ENCODE measurements around the gene CMTM3. TPM values are rescaled to one million over a fixed set of nuclear protein-coding genes. Genes with fewer than 3 reads are reported as not detected.

The CMTM3 gene
- total RNA-seq, 1 experiment from 2014 or later: 25.5 TPM

DNA sequence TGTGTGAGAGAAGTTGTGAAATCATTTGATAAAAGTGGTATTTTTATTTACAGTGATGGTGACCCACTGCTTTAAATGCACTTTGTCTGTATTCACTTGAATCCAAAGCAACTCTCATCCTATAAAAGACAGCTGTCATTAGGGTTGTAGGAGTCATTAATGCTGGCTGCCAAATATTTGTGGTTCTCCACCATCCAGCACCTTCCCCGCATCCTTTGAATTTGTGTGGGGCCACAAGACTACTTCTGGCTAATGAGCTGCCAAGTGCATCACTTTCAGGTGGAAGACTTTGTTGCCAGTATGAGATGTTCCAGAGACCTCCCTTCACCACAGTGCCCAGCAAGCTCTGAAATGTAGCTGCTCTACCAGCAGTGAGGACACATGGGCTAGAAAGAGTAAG is 43.4 kb downstream of the CMTM3 start:
- POLR2A ChIA-PET: no interaction called here
- Histone ChIP-seq H3K27me3 (replicated peaks; ENCODE audit: control insufficient read depth, insufficient read depth, low read length) (no peaks in the 10 kb centered on the region), H3K36me3 (ENCODE audit: control insufficient read depth, insufficient read depth, low read length) (no peaks in the 10 kb centered on the region), H3K9me3 (no peaks in the 10 kb centered on the region), H3K4me3 (ENCODE audit: low read depth, low read length) (no peak overlapping the region), H3K4me1 (peaks cover 19% of the 10 kb centered on the region; the same call in 1 of the 2 replicates)
- no TSS peak for BruUV-seq (replicated peaks)
- intact Hi-C loops (cut with micrococcal nuclease; ENCODE audit: unreplicated experiment): no loop called here
- Mint-ChIP-seq H3K9me3 (ENCODE audit: unreplicated experiment) (no peaks in the 10 kb centered on the region), H3K4me1 (ENCODE audit: low read depth, unreplicated experiment) (peaks cover 18% of the 10 kb centered on the region), H3K4me3 (ENCODE audit: unreplicated experiment) (no peak overlapping the region), H3K27ac (ENCODE audit: unreplicated experiment) (no peak overlapping the region), H3K36me3 (ENCODE audit: insufficient read depth, unreplicated experiment) (peaks cover 5% of the 10 kb centered on the region), H3K27me3 (ENCODE audit: insufficient read depth, unreplicated experiment) (no peaks in the 10 kb centered on the region)
- CTCF ChIA-PET: interaction anchor here (0.8 kb wide), 1 partner anchor 39 kb away, joined by 3 read pairs; no protein-coding TSS in a partner anchor
- DNase-seq: no peak
- TF ChIP-seq, protein P1, sequence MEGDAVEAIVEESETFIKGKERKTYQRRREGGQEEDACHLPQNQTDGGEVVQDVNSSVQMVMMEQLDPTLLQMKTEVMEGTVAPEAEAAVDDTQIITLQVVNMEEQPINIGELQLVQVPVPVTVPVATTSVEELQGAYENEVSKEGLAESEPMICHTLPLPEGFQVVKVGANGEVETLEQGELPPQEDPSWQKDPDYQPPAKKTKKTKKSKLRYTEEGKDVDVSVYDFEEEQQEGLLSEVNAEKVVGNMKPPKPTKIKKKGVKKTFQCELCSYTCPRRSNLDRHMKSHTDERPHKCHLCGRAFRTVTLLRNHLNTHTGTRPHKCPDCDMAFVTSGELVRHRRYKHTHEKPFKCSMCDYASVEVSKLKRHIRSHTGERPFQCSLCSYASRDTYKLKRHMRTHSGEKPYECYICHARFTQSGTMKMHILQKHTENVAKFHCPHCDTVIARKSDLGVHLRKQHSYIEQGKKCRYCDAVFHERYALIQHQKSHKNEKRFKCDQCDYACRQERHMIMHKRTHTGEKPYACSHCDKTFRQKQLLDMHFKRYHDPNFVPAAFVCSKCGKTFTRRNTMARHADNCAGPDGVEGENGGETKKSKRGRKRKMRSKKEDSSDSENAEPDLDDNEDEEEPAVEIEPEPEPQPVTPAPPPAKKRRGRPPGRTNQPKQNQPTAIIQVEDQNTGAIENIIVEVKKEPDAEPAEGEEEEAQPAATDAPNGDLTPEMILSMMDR (IDR thresholded peaks at IDR 0.05; ENCODE audit: insufficient read depth in 1 of 2, low read depth in 1 of 2, low read length in 1 of 2, severe bottlenecking in 1 of 2, unreplicated experiment in 1 of 2): no peak

DNA sequence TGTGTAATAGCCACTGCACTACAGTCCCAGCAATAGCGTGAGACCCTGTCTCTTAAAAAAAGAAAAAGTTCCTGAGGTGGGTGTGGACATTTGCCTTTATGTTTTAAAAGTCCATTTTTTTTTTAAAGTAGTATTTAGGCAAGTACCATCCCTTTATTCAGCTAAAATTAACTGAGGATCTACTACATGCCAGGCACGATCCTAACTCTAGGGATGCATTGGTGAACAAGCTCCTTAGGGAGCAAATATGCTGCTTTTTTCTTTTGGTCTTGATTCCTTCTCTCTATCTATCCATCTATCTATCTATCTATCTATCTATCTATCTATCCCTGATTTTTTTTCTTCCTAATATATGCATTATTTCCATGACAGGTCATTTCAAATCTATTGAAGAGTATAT is 44.7 kb downstream of the CMTM3 start:
- CTCF ChIA-PET: interaction anchor here (0.6 kb wide), 1 partner anchor 250 kb away, joined by 3 read pairs; no protein-coding TSS in a partner anchor
- no peaks in the 10 kb centered on the region for H3K27me3 Mint-ChIP-seq (ENCODE audit: insufficient read depth, unreplicated experiment)
- no peaks in the 10 kb centered on the region for H3K9me3 Mint-ChIP-seq (ENCODE audit: unreplicated experiment)
- no peaks in the 10 kb centered on the region for H3K27me3 ChIP-seq (replicated peaks; ENCODE audit: control insufficient read depth, insufficient read depth, low read length)
- POLR2A ChIA-PET: no interaction called here
- no peak for DNase-seq
- TF ChIP-seq, protein P1 (IDR thresholded peaks at IDR 0.05; ENCODE audit: insufficient read depth in 1 of 2, low read depth in 1 of 2, low read length in 1 of 2, severe bottlenecking in 1 of 2, unreplicated experiment in 1 of 2): no peak
- no peaks in the 10 kb centered on the region for H3K36me3 ChIP-seq (ENCODE audit: control insufficient read depth, insufficient read depth, low read length)
- peaks cover 19% of the 10 kb centered on the region; the same call in 1 of the 2 replicates for H3K4me1 ChIP-seq
- intact Hi-C loops (cut with micrococcal nuclease; ENCODE audit: unreplicated experiment): no loop called here
- H3K9me3 ChIP-seq: no peaks in the 10 kb centered on the region
- peaks cover 5% of the 10 kb centered on the region for H3K36me3 Mint-ChIP-seq (ENCODE audit: insufficient read depth, unreplicated experiment)
- H3K4me3 Mint-ChIP-seq (ENCODE audit: unreplicated experiment): no peak overlapping the region
- BruUV-seq (replicated peaks): no TSS peak
- H3K4me1 Mint-ChIP-seq (ENCODE audit: low read depth, unreplicated experiment): peaks cover 20% of the 10 kb centered on the region
- no peak overlapping the region for H3K27ac Mint-ChIP-seq (ENCODE audit: unreplicated experiment)
- H3K4me3 ChIP-seq (ENCODE audit: low read depth, low read length): no peak overlapping the region

GRCh38 chr16:66649636-66650205 is 45.2 kb downstream of the CMTM3 start:
- no peaks in the 10 kb centered on the region for H3K9me3 ChIP-seq
- CTCF ChIA-PET: no interaction called here
- no peak overlapping the region for H3K4me3 Mint-ChIP-seq (ENCODE audit: unreplicated experiment)
- no peaks in the 10 kb centered on the region for H3K27me3 Mint-ChIP-seq (ENCODE audit: insufficient read depth, unreplicated experiment)
- intact Hi-C loops (cut with micrococcal nuclease; ENCODE audit: unreplicated experiment): loop anchor here (2.0 kb wide), 1 partner anchor 41 kb away; no protein-coding TSS in a partner anchor
- no peak overlapping the region for H3K27ac Mint-ChIP-seq (ENCODE audit: unreplicated experiment)
- H3K9me3 Mint-ChIP-seq (ENCODE audit: unreplicated experiment): no peaks in the 10 kb centered on the region
- H3K4me1 Mint-ChIP-seq (ENCODE audit: low read depth, unreplicated experiment): peaks cover 24% of the 10 kb centered on the region
- peaks cover 5% of the 10 kb centered on the region for H3K36me3 Mint-ChIP-seq (ENCODE audit: insufficient read depth, unreplicated experiment)
- H3K4me3 ChIP-seq (ENCODE audit: low read depth, low read length): no peak overlapping the region
- POLR2A ChIA-PET: no interaction called here
- BruUV-seq (replicated peaks): no TSS peak
- DNase-seq: no peak
- H3K27me3 ChIP-seq (replicated peaks; ENCODE audit: control insufficient read depth, insufficient read depth, low read length): no peaks in the 10 kb centered on the region
- TF ChIP-seq, protein P1 (IDR thresholded peaks at IDR 0.05; ENCODE audit: insufficient read depth in 1 of 2, low read depth in 1 of 2, low read length in 1 of 2, severe bottlenecking in 1 of 2, unreplicated experiment in 1 of 2): no peak
- H3K4me1 ChIP-seq: peaks cover 19% of the 10 kb centered on the region; the same call in 1 of the 2 replicates
- no peaks in the 10 kb centered on the region for H3K36me3 ChIP-seq (ENCODE audit: control insufficient read depth, insufficient read depth, low read length)

All from Caco-2 (cell line).